Activated T-helper 9 cell treated with anti-CD3 and anti-CD28 coated beads, Interleukin-2, amount 50 U/mL, for 16 hours (primary cell): ENCODE measurements around the gene MLX.
A peak's percentile ranks its signal among the peaks of the same experiment; 100 is the strongest.
"Not testable (repeated sequence)": the region's sequence is repeated elsewhere in the genome, so short reads cannot be mapped to it uniquely, and the experiment has no call there.

ENCODE experiments used
- DNase-seq: peaks from one replicate; pipeline ENCODE4 v3.0.0-alpha.2; 2020; ENCODE audit warnings: low read depth

MLX gene

DNA sequence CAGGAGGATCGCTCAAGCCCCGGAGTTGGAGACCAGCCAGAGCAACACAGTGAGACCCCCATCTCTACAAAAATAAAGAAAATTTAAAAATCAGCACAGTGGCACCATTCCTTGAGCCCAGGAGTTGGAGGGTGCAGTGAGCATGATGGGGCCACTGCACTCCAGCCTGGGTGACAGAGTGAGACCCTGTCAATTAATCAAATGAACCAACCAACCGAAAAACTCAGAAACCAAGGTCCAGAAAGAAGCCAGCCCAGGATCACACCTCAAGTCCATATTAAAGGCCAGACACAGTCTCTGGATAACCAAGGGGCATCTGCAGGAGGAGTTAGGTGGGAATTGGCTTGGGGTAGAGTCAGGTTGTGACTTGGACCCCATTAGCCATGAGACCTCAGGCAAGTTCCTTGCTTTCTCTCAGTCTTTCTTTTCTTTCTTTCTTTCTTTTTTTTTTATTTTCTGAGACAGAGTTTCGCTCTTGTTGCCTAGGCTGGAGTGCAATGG lies 11.7 kb upstream of the MLX start:
- no peak for DNase-seq

DNA sequence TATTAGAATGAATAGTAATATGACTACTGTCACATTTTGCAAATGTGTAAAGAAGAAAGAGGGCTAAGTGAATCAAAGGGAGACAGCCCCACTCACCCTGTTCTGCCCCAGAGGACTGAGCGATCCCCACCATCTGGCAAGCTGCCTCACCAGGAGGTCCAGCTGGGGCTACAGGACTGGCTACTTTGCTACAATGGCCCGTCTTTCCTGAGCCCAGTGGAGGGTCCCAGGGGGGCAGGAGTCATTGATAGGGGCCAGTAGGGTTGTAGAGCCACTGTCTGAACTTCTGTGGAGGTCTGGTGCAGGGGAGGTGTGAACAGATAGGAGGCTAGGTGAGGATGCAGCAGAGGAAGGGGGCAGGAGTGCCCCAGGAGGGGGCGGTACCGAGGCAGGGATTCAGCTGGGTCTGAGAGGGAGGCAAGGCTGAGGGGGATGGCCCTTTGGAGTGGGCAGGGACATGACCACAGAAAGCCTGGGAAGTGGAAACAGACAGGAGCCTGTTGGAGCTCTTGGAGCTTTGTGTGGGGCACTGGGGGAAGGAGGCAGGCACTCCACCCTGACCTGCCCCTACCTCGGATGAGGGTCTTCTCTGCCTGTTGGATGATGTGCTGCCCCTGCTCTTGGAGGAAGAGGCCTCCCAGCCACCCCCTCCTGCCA lies 10.8 kb upstream of the MLX start:
- not testable (repeated sequence) for DNase-seq

DNA sequence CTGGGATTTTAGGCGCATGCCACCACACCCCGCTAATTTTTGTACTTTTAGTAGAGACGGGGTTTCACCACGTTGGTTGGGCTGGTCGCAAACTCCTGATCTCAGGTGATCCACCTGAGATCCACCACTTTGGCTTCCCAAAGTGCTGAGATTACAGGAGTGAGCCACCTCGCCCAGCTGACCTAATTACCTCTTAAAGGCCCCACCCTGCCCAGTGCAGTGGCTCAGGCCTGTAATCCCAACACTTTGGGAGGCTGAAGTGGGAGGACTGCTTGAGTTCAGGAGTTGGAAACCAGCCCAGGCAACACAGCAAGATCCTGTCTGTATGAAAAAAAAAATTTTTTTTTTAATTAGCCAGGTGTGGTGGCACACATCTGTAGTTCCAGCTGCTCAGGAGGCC lies 7.8 kb upstream of the MLX start:
- DNase-seq, result no peak

DNA sequence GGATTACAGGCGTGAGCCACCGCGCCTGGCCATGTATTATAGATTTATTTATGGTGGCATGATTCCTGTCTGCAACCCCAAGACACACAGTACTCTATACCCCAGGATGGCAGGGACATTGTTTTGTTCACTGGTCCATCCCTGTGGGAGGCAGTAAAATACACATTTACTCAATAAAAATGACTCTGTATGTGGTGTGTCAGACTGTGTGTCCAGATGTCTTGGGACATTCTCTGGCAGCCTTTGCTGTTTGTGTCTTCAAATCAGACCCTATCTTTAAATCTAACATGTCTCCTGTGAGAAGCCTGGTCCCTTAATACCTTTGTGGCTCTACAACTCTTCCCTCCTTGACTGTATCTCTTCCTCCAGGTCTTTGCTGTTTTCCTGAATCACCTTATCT lies 6.7 kb upstream of the MLX start:
- no peak for DNase-seq

- DNase-seq, result peak; percentile 81
These were observed 5.0 kb upstream of the MLX start, which contains the start of gene COASY for GRCh38 chr17:42561897-42562387. COASY (plus strand) TSS chr17:42562148; CDS start chr17:42562623, 475 bp downstream.

- DNase-seq, result no peak
These were observed 4.3 kb upstream of the MLX start for GRCh38 chr17:42562388-42563142.

DNA sequence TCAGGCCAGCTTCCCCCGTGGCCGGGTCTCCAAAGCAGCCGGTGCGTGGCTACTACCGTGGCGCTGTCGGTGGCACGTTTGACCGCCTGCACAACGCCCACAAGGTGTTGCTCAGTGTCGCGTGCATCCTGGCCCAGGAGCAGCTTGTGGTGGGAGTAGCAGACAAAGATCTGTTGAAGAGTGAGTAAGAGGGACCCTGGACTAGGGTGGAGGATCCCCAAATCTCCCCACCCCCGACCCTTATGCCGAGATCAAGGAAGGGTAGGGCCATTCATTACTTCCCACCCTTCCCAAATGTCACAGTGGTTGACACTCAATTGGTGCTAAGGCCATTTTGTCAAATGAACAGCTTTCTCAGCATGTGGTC lies 3.8 kb upstream of the MLX start:
- DNase-seq, result no peak

DNA sequence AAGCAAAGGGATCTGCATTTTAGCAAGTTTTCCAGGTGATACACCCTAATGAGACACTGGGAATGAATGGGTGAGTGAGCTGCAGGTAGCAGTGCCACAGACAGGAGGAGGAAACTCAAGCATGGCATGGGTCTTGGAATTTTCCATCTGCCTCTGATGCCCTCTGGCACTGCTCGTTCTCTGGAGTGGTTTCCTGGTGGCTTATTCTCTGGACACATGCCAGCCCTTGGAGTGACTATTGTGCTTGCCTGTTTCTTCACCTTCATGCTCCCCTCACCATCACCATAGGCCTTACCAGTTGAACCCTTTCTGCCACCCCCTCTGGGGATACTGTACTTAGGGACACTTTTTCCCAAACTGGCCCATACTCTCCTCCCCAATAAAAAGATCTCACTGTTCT lies 3.4 kb upstream of the MLX start:
- no peak for DNase-seq

DNA sequence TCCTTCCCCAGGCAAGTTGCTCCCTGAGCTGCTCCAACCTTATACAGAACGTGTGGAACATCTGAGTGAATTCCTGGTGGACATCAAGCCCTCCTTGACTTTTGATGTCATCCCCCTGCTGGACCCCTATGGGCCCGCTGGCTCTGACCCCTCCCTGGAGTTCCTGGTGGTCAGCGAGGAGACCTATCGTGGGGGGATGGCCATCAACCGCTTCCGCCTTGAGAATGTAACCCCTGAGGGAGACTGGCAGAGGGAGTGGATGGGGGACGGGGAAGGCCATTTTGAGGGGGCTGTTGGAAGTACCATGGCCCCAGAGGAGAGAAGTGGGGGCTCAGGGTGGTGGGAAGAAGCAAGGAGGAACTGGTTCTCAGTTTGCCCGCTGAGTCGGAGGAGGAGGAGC lies 3.0 kb upstream of the MLX start:
- no peak for DNase-seq

DNA sequence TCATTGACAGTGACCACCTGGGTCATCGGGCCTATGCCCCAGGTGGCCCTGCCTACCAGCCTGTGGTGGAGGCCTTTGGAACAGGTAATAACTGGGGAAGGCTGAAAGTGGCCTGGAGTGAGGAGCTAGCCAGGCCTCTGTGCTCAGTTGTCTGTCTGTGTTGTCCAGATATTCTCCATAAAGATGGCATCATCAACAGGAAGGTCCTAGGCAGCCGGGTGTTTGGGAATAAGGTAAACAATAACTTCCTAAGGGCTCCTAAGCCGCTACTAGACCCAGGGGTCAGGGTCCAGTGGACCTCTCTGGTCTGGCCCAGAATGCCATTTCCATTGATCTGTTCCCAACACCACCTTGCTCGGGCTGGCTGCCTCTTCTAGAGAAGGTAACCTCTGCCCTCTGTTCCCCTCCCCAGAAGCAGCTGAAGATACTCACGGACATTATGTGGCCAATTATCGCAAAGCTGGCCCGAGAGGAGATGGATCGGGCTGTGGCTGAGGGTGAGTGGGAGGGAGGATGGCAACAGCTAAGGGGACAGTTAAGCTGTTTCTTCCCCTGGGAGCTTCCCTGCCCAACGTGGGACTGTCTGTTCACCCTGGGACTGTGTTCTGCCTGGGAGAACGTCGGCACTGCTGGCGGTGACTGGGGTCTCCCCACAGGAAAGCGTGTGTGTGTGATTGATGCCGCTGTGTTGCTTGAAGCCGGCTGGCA lies 1.9 kb upstream of the MLX start:
- DNase-seq, result no peak

DNA sequence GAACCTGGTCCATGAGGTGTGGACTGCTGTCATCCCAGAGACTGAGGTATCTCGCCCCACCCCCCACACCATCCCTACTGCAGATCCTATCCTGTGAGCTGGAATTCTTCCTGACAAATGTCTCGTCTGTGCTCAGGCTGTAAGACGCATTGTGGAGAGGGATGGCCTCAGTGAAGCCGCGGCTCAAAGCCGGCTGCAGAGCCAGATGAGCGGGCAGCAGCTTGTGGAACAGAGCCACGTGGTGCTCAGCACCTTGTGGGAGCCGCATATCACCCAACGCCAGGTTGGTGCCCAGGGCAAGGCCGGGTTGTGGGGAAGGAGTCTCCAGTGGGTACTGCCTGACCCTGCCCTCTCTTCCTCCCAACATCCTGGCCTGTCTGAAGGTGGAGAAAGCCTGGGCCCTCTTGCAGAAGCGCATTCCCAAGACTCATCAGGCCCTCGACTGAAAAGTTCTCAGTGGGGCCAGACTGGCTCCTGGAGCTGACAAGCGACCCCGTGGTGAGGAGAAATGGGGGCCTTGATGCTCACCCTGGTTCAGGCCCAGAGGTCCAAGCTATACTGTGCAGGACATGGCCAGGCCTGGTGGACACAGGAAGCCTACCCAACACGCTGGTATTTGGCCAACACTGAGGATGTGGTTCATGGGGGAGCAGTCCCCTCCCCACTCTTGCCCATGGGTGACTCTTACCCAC lies 1.2 kb upstream of the MLX start:
- DNase-seq, result no peak

GRCh38 chr17:42566215-42566882 lies 551 bp upstream of the MLX start:
- DNase-seq, result no peak

DNA sequence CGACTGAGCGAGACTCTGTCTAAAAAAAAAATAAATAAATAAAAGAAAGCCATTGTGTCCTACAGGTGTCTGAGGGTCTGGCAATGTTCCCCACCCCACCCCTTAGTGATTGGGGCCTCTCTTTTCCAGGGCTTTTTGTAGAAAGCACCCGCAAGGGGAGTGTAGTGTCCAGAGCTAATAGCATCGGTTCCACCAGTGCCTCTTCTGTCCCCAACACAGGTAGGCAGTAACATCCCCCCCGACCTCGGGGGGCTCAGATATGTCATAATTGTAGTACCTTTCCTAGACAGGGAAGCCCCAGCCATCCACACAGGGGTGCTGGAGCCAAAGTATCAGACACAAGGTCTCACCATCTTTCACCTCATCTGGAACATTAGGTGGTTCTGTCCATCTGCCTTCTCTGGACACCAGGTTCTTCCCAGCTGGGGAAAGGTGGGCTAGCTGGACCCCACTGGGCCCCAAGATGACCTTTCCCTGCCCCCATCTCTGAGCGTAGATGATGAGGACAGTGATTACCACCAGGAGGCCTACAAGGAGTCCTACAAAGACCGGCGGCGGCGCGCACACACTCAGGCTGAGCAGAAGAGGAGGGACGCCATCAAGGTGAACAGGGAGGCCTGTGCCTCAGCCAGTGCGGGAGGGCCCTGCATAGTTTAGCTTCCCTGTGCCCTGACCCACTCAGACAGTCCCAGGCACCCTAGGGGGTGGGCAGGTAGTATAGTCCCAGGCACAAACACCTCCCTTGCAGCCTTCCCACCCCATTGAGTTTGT lies 1.6 kb downstream of the MLX start:
- DNase-seq, result no peak

DNA sequence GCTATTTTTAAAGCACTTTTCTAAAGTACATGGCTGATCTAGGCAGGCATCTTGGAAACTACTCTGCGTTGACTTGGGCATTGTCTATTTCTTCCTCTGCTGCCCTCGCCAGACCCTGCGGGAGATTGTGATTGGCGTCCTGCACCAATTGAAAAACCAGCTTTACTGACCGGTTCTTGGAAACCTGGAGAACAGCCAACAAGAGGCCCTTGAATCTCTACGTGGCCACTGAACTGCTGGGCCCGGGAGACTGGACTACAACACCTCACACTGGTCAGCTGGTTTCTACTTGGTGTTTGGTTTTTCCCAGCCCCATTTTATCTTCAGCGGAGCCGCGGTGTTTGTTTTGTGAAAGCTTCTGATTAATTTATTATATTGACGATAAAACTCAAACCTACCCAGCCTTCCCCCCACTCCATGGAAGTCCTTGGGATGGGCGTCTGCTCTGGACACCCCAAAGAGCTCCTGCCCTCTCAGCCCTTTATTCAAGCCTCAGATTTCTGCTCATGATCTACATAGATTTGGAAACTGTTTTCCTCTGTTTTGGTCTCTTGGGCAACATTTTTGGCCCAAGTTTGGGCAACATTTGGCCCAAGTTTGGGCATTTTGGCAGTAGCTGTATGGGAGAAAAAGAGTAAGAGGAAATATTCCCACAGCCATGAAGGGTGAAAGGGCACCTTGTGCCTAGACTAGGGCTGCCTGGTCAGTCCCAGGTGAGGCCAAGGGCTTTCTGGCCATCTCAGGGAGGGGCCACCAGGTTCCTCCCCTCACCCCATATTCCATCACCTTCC lies 4.7 kb downstream of the MLX start:
- DNase-seq, result no peak

GRCh38 chr17:42573095-42573494 lies 6.2 kb downstream of the MLX start:
- DNase-seq, result no peak

- DNase-seq, result no peak
These were observed 7.6 kb downstream of the MLX start for GRCh38 chr17:42574463-42574862.

DNA sequence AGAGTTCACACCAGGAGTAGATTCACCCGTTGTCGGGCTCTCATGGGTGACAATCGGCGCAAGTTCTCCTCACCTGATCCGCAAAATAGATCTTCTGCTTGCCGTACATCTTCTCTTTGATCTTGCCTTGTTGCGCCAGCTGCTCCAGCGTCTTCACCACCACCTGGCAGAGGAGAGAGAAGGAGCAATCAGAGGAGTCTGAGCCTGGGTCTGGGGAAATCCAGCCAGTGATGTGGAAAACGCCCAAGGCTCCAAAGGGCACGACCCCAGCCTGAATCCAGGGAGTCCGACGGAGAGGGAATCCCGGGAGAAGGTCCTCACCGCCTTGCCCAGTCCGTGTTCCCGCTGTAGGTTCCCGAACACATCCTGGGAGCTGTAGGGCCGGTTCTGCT lies 10.2 kb downstream of the MLX start:
- no peak for DNase-seq

DNA sequence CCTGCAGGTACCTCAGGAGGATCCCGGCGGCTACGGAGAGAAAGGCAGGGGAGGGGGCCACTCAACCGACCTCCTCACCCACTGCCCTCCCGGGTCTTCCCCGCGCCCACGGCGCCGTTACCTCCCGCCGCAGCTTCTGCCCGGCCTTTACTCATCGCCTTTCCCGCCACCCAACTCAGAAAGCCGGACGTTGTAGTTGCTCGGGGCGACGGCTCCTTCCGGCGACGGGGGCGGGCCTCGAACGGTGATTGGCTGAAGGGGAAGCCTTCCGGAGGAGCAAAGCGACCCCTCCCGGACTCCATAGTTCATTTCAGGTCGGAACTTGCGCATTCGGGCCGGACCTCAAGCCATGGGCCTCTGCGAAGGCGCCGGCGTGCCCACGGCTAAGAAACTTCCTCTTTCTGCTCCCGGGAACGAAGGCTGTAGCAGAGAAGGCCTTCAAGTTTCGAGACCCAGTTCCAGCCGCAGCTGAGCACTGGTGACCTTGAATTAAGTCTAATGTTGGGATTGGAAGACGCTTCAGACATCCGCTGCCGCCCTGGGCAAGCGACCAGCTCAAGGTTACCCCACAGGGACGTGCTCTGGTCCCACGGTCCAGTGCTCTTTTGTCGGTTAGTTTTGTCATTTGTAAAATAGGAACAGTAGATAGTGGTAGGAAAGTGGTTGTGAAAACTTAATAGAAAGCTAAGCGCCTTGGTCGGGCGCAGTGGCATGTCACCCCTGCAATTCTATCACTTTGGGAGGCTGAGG lies 10.8 kb downstream of the MLX start, which contains the start of gene PSMC3IP:
PSMC3IP (minus strand) TSS at position 198 of the 750 bp plus-strand sequence; CDS start at position 155, 43 bp downstream.
- DNase-seq, result peak; percentile 89

- DNase-seq, result peak; percentile 42
These were observed 11.5 kb downstream of the MLX start for GRCh38 chr17:42578282-42578869.
